Stimulated activated CD4-positive, alpha-beta T cell treated with anti-CD3 and anti-CD28 coated beads, Interleukin-4, amount 100 ng/mL, for 4 hours (primary cell): Measurements from ENCODE around the gene PUS1.
"Not testable (repeated sequence)": the region's sequence is repeated elsewhere in the genome, so short reads cannot be mapped to it uniquely, and the experiment has no call there.

ENCODE experiments used
- DNase-seq, 2 experiments: peaks; one replicate each; pipeline ENCODE4 v3.0.0-alpha.2; 2020

Gene PUS1

GRCh38 chr12:131965073-131965472 lies 36.0 kb downstream of the PUS1 start:
- DNase-seq, result no peak

GRCh38 chr12:131971226-131971625 lies 42.1 kb downstream of the PUS1 start:
- DNase-seq, result no peak

GRCh38 chr12:131975228-131975627 lies 46.2 kb downstream of the PUS1 start:
- no peak for DNase-seq

- DNase-seq, result no peak
Observed at GRCh38 chr12:131979606-131980005, 50.5 kb downstream of the PUS1 start.

- no peak for DNase-seq
Observed at GRCh38 chr12:131980263-131980662, 51.2 kb downstream of the PUS1 start.

GRCh38 chr12:131981388-131981787 lies 52.3 kb downstream of the PUS1 start:
- no peak for DNase-seq

- no peak for DNase-seq
Observed at GRCh38 chr12:131982041-131982440, 53.0 kb downstream of the PUS1 start.

GRCh38 chr12:131983026-131983425 lies 54.0 kb downstream of the PUS1 start:
- no peak for DNase-seq

- no peak for DNase-seq
Observed at GRCh38 chr12:131983554-131983953, 54.5 kb downstream of the PUS1 start.

- DNase-seq, result no peak
Observed at GRCh38 chr12:131984334-131984733, 55.3 kb downstream of the PUS1 start.

GRCh38 chr12:131985510-131985875 lies 56.4 kb downstream of the PUS1 start:
- DNase-seq, result not testable (repeated sequence)

GRCh38 chr12:131986361-131986760 lies 57.3 kb downstream of the PUS1 start:
- DNase-seq, result no peak

- no peak for DNase-seq
Observed at GRCh38 chr12:131986910-131987309, 57.8 kb downstream of the PUS1 start.

- DNase-seq, result no peak
Observed at GRCh38 chr12:131987552-131987951, 58.5 kb downstream of the PUS1 start.

GRCh38 chr12:131988054-131988796 lies 59.1 kb downstream of the PUS1 start:
- DNase-seq, result no peak

GRCh38 chr12:131989021-131989420 lies 59.9 kb downstream of the PUS1 start:
- no peak for DNase-seq

- DNase-seq, result no peak
Observed at GRCh38 chr12:131990066-131990979, 61.2 kb downstream of the PUS1 start.

- no peak for DNase-seq
Observed at GRCh38 chr12:131990980-131991305, 61.9 kb downstream of the PUS1 start.

- no peak for DNase-seq
Observed at GRCh38 chr12:131991816-131992430, 62.8 kb downstream of the PUS1 start.

- DNase-seq, result no peak
Observed at GRCh38 chr12:131994589-131994988, 65.5 kb downstream of the PUS1 start.
